ENCODE measurements around the gene RBM28.

GRCh38 chr7:128353189-128353588, 9.5 kb upstream of the RBM28 start:
- TF ChIP-seq, protein P1, sequence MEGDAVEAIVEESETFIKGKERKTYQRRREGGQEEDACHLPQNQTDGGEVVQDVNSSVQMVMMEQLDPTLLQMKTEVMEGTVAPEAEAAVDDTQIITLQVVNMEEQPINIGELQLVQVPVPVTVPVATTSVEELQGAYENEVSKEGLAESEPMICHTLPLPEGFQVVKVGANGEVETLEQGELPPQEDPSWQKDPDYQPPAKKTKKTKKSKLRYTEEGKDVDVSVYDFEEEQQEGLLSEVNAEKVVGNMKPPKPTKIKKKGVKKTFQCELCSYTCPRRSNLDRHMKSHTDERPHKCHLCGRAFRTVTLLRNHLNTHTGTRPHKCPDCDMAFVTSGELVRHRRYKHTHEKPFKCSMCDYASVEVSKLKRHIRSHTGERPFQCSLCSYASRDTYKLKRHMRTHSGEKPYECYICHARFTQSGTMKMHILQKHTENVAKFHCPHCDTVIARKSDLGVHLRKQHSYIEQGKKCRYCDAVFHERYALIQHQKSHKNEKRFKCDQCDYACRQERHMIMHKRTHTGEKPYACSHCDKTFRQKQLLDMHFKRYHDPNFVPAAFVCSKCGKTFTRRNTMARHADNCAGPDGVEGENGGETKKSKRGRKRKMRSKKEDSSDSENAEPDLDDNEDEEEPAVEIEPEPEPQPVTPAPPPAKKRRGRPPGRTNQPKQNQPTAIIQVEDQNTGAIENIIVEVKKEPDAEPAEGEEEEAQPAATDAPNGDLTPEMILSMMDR (conservative IDR thresholded peaks at IDR 0.05; ENCODE audit: low read depth, low read length), result no peak
- TF ChIP-seq EZH2 (IDR thresholded peaks at IDR 0.05; ENCODE audit: low read length, unreplicated experiment) (no peak), EZH2phosphoT487 (IDR thresholded peaks at IDR 0.05; ENCODE audit: borderline replicate concordance, low read length) (no peak)

Data from PC-3 (cell line).